NCI-H2227 treated with DMSO at 0.1 percent for 48 hours (cell line): ENCODE data around the gene SNX2.

Experiments
- DNase-seq: peaks from one replicate; lab custom pipeline; 2025; lab: John Stamatoyannopoulos, UW

Gene SNX2

GRCh38 chr5:122772446-122772845 is 2.4 kb upstream of the SNX2 start:
- DNase-seq = no peak

GRCh38 chr5:122773619-122774018 is 1.3 kb upstream of the SNX2 start:
- DNase-seq = no peak

GRCh38 chr5:122774519-122774860 is 390 bp upstream of the SNX2 start:
- peak; percentile 61 for DNase-seq

- no peak for DNase-seq
These were observed 966 bp downstream of the SNX2 start for GRCh38 chr5:122775550-122776542.

- DNase-seq = no peak
These were observed 3.3 kb downstream of the SNX2 start for GRCh38 chr5:122778157-122778556.

GRCh38 chr5:122779451-122779850 is 4.6 kb downstream of the SNX2 start:
- no peak for DNase-seq

GRCh38 chr5:122780296-122780695 is 5.4 kb downstream of the SNX2 start:
- no peak for DNase-seq

GRCh38 chr5:122781465-122781864 is 6.6 kb downstream of the SNX2 start:
- DNase-seq = no peak

- no peak for DNase-seq
These were observed 10.4 kb downstream of the SNX2 start for GRCh38 chr5:122785294-122785693.

GRCh38 chr5:122788371-122788770 is 13.5 kb downstream of the SNX2 start:
- DNase-seq = no peak

GRCh38 chr5:122788996-122789395 is 14.1 kb downstream of the SNX2 start:
- DNase-seq = no peak

- DNase-seq = no peak
These were observed 14.7 kb downstream of the SNX2 start for GRCh38 chr5:122789461-122790171.

GRCh38 chr5:122790354-122791103 is 15.6 kb downstream of the SNX2 start:
- no peak for DNase-seq

- DNase-seq = no peak
These were observed 30.6 kb downstream of the SNX2 start for GRCh38 chr5:122805481-122805880.

- DNase-seq = no peak
These were observed 35.5 kb downstream of the SNX2 start for GRCh38 chr5:122810405-122810804.

GRCh38 chr5:122815218-122815767 is 40.4 kb downstream of the SNX2 start:
- no peak for DNase-seq

GRCh38 chr5:122816756-122817155 is 41.9 kb downstream of the SNX2 start:
- DNase-seq = no peak

GRCh38 chr5:122831984-122832383 is 57.1 kb downstream of the SNX2 start:
- no peak for DNase-seq

- DNase-seq = no peak
These were observed 60.8 kb downstream of the SNX2 start for GRCh38 chr5:122835681-122836080.

- no peak for DNase-seq
These were observed 62.1 kb downstream of the SNX2 start for GRCh38 chr5:122836947-122837346.

- no peak for DNase-seq
These were observed 64.9 kb downstream of the SNX2 start for GRCh38 chr5:122839731-122840130.

GRCh38 chr5:122842016-122842580 is 67.2 kb downstream of the SNX2 start:
- DNase-seq = no peak
